Measurements from ENCODE around the gene SLC18A2.

The SLC18A2 gene

DNA sequence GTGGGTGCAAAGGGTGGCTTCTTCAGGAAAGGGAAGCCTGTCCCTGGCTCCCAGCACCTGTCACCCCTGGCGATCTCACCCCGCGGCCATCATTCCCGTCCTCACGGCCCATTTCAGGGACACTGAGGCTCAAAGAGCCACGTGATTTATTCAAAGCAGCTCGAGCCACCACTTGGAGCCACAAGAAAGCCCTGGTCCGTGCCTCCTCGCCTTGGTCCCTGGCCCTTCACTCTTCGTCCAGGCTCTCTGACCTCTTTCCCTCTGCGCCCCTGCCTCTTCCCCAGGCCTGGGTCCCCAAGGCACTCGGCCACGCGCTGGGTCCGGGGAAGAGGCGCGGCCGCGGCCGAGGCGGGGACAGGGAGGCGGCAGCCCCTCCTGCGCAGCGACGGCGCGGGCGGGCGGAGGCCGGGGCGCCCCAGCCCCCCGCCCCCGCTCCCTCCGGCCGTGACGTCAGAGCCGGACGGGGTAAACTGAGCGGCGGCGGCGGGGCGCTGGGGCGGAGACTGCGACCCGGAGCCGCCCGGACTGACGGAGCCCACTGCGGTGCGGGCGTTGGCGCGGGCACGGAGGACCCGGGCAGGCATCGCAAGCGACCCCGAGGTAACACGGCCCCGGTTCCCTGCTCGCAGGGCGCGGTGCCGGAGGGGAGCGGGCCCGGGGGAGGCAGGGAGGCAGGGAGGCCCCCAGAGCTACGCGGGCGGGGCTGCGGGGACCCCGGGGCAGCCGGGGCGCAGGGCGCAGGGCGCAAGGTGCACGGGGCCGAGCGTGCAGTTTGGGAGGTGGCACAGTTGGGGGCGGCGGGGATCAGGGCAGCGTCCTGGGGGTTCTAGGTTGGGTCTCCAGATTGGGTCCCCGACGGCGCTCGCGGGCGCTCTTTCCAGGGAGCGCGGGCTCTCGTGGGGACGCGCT, at the start of gene SLC18A2:
SLC18A2 (plus strand) TSS at position 494 of the 909 bp plus-strand sequence. CDS start 580 bp downstream, outside the sequence.
- Mint-ChIP-seq H3K9me3 (peaks cover 8% of the 10 kb centered on the region), H3K27me3 (peaks cover 21% of the 10 kb centered on the region), H3K27ac (no peak within 1 kb of the TSS), H3K4me1 (peaks cover 5% of the 10 kb centered on the region), H3K4me3 (no peak within 1 kb of the TSS), H3K36me3 (no peaks in the 10 kb centered on the region)
- ATAC-seq (ENCODE audit: low read depth) = no peak
- DNase-seq (ENCODE audit: low spot score in 2 of 2) = no peak

DNA sequence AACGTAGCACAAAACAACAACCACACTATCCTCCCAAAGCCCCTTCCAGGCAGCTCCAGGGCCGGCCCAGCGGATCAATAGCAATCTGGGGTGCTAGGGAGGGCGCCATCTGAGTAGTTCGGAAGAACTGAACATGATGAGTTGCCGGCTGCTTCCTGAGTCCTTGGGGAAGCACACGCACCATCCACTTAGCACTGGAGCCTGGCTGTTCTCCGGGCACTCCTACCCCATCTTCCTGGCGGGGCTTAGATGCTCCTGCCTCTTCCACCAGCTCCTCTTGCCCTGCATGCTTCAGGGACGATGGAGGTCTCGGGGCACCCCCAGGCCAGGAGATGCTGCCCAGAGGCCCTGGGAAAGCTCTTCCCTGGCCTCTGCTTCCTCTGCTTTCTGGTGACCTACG, 43.7 kb upstream of the SLC18A2 start, which contains the start of gene KCNK18:
KCNK18 (plus strand) TSS at position 301 of the 400 bp plus-strand sequence; CDS start at position 301, 0 bp downstream.
- H3K27ac Mint-ChIP-seq = no peak within 1 kb of the TSS
- H3K4me1 Mint-ChIP-seq = no peaks in the 10 kb centered on the region
- ATAC-seq (ENCODE audit: low read depth) = no peak
- peaks cover 2% of the 10 kb centered on the region for H3K27me3 Mint-ChIP-seq
- DNase-seq (ENCODE audit: low spot score in 2 of 2) = no peak
- no peak within 1 kb of the TSS for H3K4me3 Mint-ChIP-seq
- peaks cover 2% of the 10 kb centered on the region for H3K9me3 Mint-ChIP-seq
- no peaks in the 10 kb centered on the region for H3K36me3 Mint-ChIP-seq

DNA sequence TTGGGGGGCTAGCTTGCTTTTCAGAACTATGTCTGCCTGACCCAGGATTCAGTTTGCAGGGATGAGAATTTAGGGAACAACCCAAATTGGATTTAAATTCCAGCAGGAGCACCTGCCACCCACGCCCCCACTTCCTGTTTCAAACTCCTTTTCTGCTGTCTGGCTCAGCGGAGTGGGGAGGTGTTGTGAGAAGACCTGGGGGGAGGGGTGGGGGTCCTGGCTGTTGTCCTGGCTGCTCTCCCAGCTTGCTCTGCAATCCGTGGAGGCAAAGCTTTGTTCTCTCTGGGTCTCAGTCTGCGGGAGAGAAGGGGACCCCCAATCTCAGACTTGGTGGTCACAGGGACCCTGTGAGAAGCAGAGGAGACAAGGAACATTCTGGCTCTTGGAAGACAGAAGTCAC, 42.8 kb upstream of the SLC18A2 start:
- ATAC-seq (ENCODE audit: low read depth) (no peak), DNase-seq (ENCODE audit: low spot score in 2 of 2) (no peak)

DNA sequence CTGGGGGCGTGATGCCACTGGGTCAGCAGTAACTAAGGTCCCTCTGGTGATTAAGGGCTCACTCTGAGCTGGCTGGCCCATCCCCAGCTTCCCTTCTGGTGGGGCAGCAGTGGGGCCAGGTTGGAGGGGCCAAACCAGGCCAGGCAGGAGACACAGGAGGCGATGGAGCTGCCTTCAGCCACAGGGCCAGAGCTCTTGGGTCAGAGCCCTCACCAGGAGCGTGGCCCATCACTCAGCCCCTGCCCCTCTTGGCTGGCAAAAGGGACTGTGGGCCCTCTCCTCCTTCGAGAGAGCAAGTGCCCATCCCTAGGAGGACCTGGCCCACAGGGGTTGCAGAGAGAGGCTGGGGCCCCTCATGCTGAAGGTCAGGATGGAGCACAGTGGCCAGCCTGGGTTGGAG, 39.1 kb upstream of the SLC18A2 start:
- Mint-ChIP-seq H3K27me3 (peaks cover 6% of the 10 kb centered on the region), H3K36me3 (peaks cover 2% of the 10 kb centered on the region), H3K4me1 (no peaks in the 10 kb centered on the region), H3K9me3 (peaks cover 2% of the 10 kb centered on the region), H3K27ac (no peak overlapping the region), H3K4me3 (no peak overlapping the region)
- ATAC-seq (ENCODE audit: low read depth) (no peak), DNase-seq (ENCODE audit: low spot score in 2 of 2) (no peak)

More for the DNA sequence above, 42.8 kb upstream of the SLC18A2 start:
- Mint-ChIP-seq H3K36me3 (no peaks in the 10 kb centered on the region), H3K27me3 (peaks cover 2% of the 10 kb centered on the region), H3K4me1 (no peaks in the 10 kb centered on the region), H3K4me3 (no peak overlapping the region), H3K9me3 (peaks cover 2% of the 10 kb centered on the region), H3K27ac (no peak overlapping the region)

DNA sequence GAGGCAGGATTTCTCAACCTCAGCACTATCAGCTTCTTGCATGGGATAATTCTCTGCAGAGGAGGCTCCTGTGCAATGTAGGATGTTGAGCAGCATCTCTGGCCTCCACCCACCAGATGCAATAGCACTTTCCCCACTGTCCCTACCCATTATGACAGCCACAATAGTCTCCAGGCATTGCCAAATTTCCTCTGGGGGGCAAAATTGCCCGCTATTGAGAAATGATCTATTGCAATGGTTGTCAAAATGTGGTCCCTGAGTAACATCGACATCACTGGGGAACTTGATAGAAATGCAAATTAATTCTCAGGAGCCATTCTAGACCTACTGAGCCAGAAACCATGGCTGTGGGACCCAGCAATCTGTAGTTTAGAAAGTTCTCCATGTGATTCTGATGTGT, 36.6 kb upstream of the SLC18A2 start:
- H3K9me3 Mint-ChIP-seq = peaks cover 2% of the 10 kb centered on the region
- no peak overlapping the region for H3K4me3 Mint-ChIP-seq
- peaks cover 2% of the 10 kb centered on the region for H3K36me3 Mint-ChIP-seq
- DNase-seq (ENCODE audit: low spot score in 2 of 2) (no peak), ATAC-seq (ENCODE audit: low read depth) (no peak)
- no peak overlapping the region for H3K27ac Mint-ChIP-seq
- no peaks in the 10 kb centered on the region for H3K4me1 Mint-ChIP-seq
- H3K27me3 Mint-ChIP-seq = peaks cover 4% of the 10 kb centered on the region

DNA sequence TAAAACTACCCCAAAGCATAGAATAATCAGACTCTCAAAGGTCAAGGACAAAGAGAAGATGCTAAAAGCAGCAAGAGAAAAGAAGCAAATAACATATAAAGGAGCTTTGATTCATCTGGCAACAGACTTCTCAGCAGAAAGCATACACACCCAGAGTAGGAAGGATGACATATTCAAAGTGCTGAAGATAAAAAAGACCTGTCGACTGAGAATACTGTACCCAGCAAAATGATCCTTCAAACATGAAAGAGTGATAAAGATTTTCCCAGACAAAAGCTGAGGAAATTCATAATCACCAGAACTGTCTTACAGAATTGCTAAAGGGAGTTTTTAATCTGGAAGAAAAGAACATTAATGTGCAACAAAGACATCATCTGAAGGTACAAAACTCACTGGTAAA, 28.7 kb upstream of the SLC18A2 start:
- Mint-ChIP-seq H3K27me3 (peaks cover 11% of the 10 kb centered on the region), H3K27ac (no peak overlapping the region), H3K9me3 (peaks cover 11% of the 10 kb centered on the region), H3K4me1 (no peaks in the 10 kb centered on the region), H3K4me3 (no peak overlapping the region), H3K36me3 (no peaks in the 10 kb centered on the region)
- no peak for ATAC-seq (ENCODE audit: low read depth)
- no peak for DNase-seq (ENCODE audit: low spot score in 2 of 2)

DNA sequence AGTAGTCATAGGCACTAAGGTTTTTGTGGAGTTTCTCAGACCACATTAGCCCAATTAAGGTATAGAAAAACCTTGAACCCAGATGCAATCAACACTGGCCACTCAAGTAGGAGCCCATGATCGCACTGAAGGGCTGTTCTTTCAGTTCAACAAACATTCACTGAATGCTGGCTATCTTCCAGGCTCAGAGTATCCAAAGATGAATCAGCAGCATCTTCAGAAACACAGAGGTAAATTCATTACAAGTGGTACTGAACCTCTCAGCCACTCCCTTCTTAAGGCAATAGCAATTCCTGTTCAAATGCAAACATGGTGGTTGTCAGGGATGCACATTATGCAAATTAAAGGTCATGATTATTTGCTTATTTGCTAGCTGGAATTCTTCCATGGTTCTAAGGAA, 26.5 kb upstream of the SLC18A2 start:
- DNase-seq (ENCODE audit: low spot score in 2 of 2) (no peak), ATAC-seq (ENCODE audit: low read depth) (no peak)
- Mint-ChIP-seq H3K9me3 (peaks cover 11% of the 10 kb centered on the region), H3K27me3 (peaks cover 15% of the 10 kb centered on the region), H3K4me3 (no peak overlapping the region), H3K36me3 (no peaks in the 10 kb centered on the region), H3K4me1 (no peaks in the 10 kb centered on the region), H3K27ac (no peak overlapping the region)

DNA sequence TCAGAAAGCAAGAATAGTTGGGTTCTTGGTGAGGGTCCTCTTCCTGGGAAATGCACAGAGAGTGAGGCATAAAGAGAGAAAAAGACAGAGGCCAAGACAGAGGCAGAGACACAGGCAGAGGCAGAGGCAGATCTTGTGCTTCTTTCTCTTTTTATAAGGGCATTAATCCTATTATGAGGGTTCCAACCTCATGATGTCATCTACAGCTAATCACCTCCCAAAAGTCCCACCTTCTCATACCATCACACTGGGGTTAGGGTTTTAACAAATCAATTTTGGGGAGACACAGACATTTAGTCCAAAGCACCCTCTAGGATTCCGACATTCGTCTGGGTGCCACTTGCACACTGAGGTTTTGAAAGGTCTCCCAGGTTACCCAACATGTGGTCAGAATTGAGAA, 25.8 kb upstream of the SLC18A2 start:
- no peak overlapping the region for H3K27ac Mint-ChIP-seq
- no peak for ATAC-seq (ENCODE audit: low read depth)
- H3K4me1 Mint-ChIP-seq = no peaks in the 10 kb centered on the region
- no peak for DNase-seq (ENCODE audit: low spot score in 2 of 2)
- no peaks in the 10 kb centered on the region for H3K36me3 Mint-ChIP-seq
- no peak overlapping the region for H3K4me3 Mint-ChIP-seq
- peaks cover 12% of the 10 kb centered on the region for H3K27me3 Mint-ChIP-seq
- peaks cover 11% of the 10 kb centered on the region for H3K9me3 Mint-ChIP-seq

DNA sequence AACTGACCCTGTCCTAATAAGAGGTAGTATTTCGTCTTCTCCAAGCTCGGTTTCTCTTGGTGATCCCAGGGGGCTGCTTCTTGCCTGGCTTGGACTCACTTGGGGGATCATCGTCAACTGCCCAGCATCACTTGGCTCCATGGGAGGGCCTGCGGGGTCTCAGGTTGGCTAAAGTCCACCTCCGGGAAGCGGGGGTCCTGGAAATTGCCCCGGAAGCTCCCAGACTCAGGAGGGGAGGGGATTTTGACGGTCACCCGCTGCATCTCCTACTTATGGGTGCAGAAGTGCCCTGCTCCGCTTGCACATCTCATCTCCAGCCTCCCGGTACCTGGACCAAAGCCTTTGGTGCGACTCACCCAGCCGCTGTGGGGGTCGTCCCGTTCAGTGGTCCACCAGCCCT, 24.9 kb upstream of the SLC18A2 start:
- ATAC-seq (ENCODE audit: low read depth) (no peak), DNase-seq (ENCODE audit: low spot score in 2 of 2) (no peak)
- no peaks in the 10 kb centered on the region for H3K36me3 Mint-ChIP-seq
- peaks cover 11% of the 10 kb centered on the region for H3K9me3 Mint-ChIP-seq
- H3K4me1 Mint-ChIP-seq = no peaks in the 10 kb centered on the region
- H3K27ac Mint-ChIP-seq = no peak overlapping the region
- peak overlapping the region; percentile 62 for H3K4me3 Mint-ChIP-seq
- peaks cover 15% of the 10 kb centered on the region for H3K27me3 Mint-ChIP-seq

DNA sequence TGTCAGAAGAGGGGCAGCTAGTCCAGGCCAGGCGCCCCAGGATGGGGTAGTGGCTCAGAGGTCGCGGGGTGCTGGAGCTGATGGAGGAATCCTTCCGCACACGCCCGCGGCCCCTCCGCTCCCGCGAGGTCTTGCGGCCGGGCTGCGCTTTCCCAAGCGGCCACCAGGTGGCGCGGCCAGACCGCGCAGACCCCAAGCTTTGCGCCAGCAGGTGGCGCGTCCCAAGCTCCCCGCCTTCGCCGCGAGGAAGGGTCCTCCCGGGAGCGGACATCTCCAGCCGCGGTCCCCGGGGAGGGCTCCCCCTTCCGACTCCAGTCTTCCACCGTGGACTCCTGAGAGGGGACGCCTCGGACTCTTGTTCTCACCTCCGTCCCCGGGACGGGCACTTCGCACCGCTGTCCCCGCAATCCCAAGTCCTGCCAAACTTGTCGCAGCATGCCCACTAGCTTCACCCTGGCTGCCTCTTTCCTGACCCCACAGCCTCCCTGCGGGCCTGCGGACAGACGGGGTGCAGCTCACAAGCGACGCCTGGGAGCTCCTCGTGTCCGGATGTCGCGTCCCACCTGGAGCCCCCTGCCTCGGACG, 24.2 kb upstream of the SLC18A2 start:
- Mint-ChIP-seq H3K27me3 (peaks cover 15% of the 10 kb centered on the region), H3K4me3 (peak overlapping the region; percentile 72), H3K36me3 (no peaks in the 10 kb centered on the region), H3K4me1 (no peaks in the 10 kb centered on the region), H3K27ac (no peak overlapping the region), H3K9me3 (peaks cover 6% of the 10 kb centered on the region)
- ATAC-seq (ENCODE audit: low read depth) (peak; percentile 84), DNase-seq (ENCODE audit: low spot score in 2 of 2) (peak; percentile 57 to 78)

DNA sequence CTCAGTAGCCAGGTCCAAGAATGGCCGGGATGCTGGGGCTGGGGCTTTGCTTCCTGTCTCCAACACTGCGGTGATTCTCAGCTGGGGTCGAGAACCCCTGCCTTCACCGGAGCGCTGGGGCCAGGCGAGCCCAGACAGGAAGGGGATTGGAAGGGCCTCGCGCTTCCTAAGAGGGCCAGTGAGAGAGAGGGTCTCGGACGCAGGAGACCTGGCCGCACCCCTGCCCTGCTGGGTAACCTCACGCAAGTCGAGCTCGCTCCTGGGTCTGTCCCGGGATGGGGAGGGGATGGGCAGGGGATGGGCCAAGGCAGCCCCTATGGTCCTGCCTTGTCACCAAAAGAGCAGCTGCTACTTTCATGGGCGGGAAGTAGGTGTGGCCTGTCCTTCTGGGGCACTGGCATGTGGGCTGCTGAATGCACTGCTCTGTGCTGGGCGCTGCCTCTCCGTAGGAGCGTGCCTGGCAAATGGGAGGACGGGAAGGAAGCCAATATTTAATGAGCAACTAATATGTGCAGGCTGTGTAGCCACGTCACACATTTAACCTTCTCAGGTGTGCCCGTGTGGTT, 23.6 kb upstream of the SLC18A2 start:
- peaks cover 15% of the 10 kb centered on the region for H3K27me3 Mint-ChIP-seq
- no peak overlapping the region for H3K27ac Mint-ChIP-seq
- no peaks in the 10 kb centered on the region for H3K36me3 Mint-ChIP-seq
- no peak for DNase-seq (ENCODE audit: low spot score in 2 of 2)
- no peak for ATAC-seq (ENCODE audit: low read depth)
- peak overlapping the region; percentile 72 for H3K4me3 Mint-ChIP-seq
- no peaks in the 10 kb centered on the region for H3K4me1 Mint-ChIP-seq
- H3K9me3 Mint-ChIP-seq = peaks cover 2% of the 10 kb centered on the region

DNA sequence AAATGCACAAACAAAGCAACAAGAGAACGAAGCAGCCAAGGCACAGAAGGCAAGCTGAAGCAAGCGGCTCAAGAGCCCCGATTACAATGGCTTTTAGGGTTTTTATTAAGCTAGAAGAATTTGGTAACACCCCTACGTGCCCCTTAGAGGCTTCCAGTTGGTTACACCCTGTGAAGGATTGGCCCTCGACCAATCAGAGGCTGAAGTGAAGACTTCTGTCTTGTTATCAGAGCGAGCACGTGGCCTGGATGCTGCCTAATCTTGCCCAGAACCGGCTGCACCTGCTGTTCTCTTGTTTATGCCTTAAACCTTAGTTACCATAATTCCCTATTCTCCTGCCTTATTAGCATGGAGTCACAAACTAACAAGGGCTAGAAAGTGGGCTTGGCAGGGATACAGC, 22.3 kb upstream of the SLC18A2 start:
- ATAC-seq (ENCODE audit: low read depth) (no peak), DNase-seq (ENCODE audit: low spot score in 2 of 2) (no peak)
- H3K27me3 Mint-ChIP-seq = peaks cover 20% of the 10 kb centered on the region
- no peak overlapping the region for H3K27ac Mint-ChIP-seq
- H3K4me1 Mint-ChIP-seq = no peaks in the 10 kb centered on the region
- no peak overlapping the region for H3K4me3 Mint-ChIP-seq
- no peaks in the 10 kb centered on the region for H3K9me3 Mint-ChIP-seq
- H3K36me3 Mint-ChIP-seq = no peaks in the 10 kb centered on the region

DNA sequence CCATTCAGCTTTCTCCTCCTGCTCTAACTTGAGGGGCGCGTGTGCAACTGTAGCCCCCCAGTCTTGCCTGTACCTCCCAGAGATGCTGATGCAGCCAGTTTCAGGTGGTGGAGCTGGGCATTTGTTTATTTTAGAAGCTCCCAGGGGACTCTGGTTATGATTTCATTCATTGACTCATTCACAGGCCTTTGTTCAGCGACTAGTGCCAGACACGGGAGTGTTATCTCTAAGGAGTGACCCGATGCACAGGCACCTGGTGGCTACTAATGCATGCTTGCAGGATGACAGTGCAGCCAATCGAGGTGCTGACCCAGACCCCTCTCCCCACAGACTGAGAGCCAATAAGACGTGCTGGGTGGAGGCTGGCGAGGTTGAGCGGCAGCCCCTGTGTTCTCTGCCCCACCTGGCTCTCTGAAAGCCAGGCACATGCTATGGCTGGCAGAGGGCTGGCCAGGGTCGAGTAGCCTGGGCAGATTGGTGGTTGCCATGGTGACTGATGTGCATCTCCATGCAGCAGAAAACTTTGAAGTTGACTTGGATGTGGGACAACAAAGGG, 19.7 kb upstream of the SLC18A2 start:
- ATAC-seq (ENCODE audit: low read depth) = no peak
- DNase-seq (ENCODE audit: low spot score in 2 of 2) = no peak
- Mint-ChIP-seq H3K27me3 (peaks cover 12% of the 10 kb centered on the region), H3K36me3 (no peaks in the 10 kb centered on the region), H3K4me1 (no peaks in the 10 kb centered on the region), H3K4me3 (no peak overlapping the region), H3K9me3 (no peaks in the 10 kb centered on the region), H3K27ac (no peak overlapping the region)

DNA sequence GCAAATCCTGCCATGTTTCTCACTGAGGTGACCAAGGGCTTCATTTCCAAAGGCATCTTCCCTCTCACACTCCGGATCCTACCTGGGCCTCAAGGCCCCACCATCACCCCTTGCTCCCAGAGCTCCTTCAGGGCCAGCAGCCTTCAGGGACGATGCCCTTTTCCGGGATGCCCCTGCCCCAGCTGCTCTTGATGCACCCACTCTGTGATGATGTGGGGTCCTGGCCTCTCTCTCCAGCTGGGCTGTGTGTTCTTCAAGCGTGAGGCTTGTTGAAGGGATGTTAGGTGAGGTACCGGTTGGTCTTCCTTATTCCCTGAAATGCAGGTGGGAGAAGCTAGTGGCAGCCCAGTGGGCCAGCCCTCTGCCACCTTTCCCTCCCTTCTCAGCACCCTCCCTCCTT, 18.4 kb upstream of the SLC18A2 start:
- Mint-ChIP-seq H3K9me3 (no peaks in the 10 kb centered on the region), H3K4me3 (no peak overlapping the region), H3K27me3 (peaks cover 14% of the 10 kb centered on the region), H3K27ac (no peak overlapping the region), H3K4me1 (no peaks in the 10 kb centered on the region), H3K36me3 (no peaks in the 10 kb centered on the region)
- ATAC-seq (ENCODE audit: low read depth) = no peak
- DNase-seq (ENCODE audit: low spot score in 2 of 2) = no peak
